Stimulated activated CD8-positive, alpha-beta memory T cell treated with anti-CD3 and anti-CD28 coated beads, Interleukin-4, amount 100 ng/mL, for 24 hours (primary cell): ENCODE measurements around the gene INPPL1.
"Not testable (repeated sequence)": the region's sequence is repeated elsewhere in the genome, so short reads cannot be mapped to it uniquely, and the experiment has no call there.

Source experiments
- DNase-seq: peaks from one replicate; pipeline ENCODE4 v3.0.0-alpha.2; 2020; ENCODE audit warnings: low read depth

The INPPL1 gene

GRCh38 chr11:72244361-72245262 is 20.0 kb downstream of the INPPL1 start:
- DNase-seq = no peak

GRCh38 chr11:72245263-72245816 is 20.8 kb downstream of the INPPL1 start:
- DNase-seq = no peak

- no peak for DNase-seq
Observed at GRCh38 chr11:72247584-72247983, 23.0 kb downstream of the INPPL1 start.

- DNase-seq = no peak
Observed at GRCh38 chr11:72249961-72250360, 25.4 kb downstream of the INPPL1 start.

- DNase-seq = no peak
Observed at GRCh38 chr11:72250661-72251464, 26.3 kb downstream of the INPPL1 start.

GRCh38 chr11:72251614-72252013 is 27.0 kb downstream of the INPPL1 start:
- no peak for DNase-seq

- DNase-seq = no peak
Observed at GRCh38 chr11:72253392-72253791, 28.8 kb downstream of the INPPL1 start.

GRCh38 chr11:72254299-72254993 is 29.9 kb downstream of the INPPL1 start:
- no peak for DNase-seq

- no peak for DNase-seq
Observed at GRCh38 chr11:72257570-72257969, 33.0 kb downstream of the INPPL1 start.

GRCh38 chr11:72259490-72259889 is 34.9 kb downstream of the INPPL1 start:
- DNase-seq = no peak

- no peak for DNase-seq
Observed at GRCh38 chr11:72260574-72260973, 36.0 kb downstream of the INPPL1 start.

GRCh38 chr11:72263361-72263760 is 38.8 kb downstream of the INPPL1 start:
- no peak for DNase-seq

- no peak for DNase-seq
Observed at GRCh38 chr11:72265951-72266350, 41.4 kb downstream of the INPPL1 start.

GRCh38 chr11:72266960-72267359 is 42.4 kb downstream of the INPPL1 start:
- not testable (repeated sequence) for DNase-seq

- DNase-seq = no peak
Observed at GRCh38 chr11:72267956-72268617, 43.5 kb downstream of the INPPL1 start.

- DNase-seq = no peak
Observed at GRCh38 chr11:72271980-72272379, 47.4 kb downstream of the INPPL1 start.

GRCh38 chr11:72274435-72274834 is 49.9 kb downstream of the INPPL1 start:
- DNase-seq = no peak

GRCh38 chr11:72278905-72279304 is 54.3 kb downstream of the INPPL1 start:
- no peak for DNase-seq

GRCh38 chr11:72280037-72280436 is 55.5 kb downstream of the INPPL1 start:
- no peak for DNase-seq

GRCh38 chr11:72280726-72281315 is 56.3 kb downstream of the INPPL1 start:
- no peak for DNase-seq

- DNase-seq = no peak
Observed at GRCh38 chr11:72283947-72284346, 59.4 kb downstream of the INPPL1 start.
